ENCODE results near the gene TH. TPM values are rescaled to one million over a fixed set of nuclear protein-coding genes. Genes with fewer than 3 reads are reported as not detected.

The TH gene
- polyA plus RNA-seq, 2 of the 4 experiments (the other 2 are of a cell fraction): not detected

DNA sequence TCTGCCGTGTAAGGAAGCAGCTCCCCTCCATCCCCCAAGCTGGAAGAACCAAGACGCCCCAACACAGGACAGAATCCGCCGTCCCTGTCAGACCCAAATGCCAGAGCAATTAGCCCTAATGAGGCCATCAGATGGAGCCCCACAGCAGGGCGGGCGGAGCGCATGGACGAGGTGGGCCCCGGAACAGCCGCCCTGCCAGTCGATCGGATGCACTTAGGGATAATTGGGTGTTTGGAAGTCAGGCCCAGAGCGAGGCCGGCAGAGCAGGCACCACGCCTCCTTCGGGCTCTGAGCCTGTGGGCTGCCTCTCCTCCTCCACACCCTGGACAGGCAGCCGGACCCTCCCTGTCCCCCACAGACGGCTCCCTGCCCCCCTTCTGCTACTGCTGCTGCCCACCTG lies 5.5 kb upstream of the TH start:
- DNase-seq (ENCODE audit: low read depth in 1 of 2, low spot score in 1 of 2): no peak
- Histone ChIP-seq H3K27ac (no peak overlapping the region), H3K4me2 (no peak overlapping the region), H3K4me3 (no peak overlapping the region), H3K4me1 (peaks cover 26% of the 10 kb centered on the region), H3K9me3 (no peaks in the 10 kb centered on the region)
- WGBS (ENCODE audit: missing lambda C conversion rate): 84% methylated on average over 18 of the region's 18 CpGs
- ATAC-seq: no peak
- no peak for FAIRE-seq
- CTCF ChIA-PET: no interaction called here
- POLR2A ChIA-PET: no interaction called here
- TF ChIP-seq, protein P1, sequence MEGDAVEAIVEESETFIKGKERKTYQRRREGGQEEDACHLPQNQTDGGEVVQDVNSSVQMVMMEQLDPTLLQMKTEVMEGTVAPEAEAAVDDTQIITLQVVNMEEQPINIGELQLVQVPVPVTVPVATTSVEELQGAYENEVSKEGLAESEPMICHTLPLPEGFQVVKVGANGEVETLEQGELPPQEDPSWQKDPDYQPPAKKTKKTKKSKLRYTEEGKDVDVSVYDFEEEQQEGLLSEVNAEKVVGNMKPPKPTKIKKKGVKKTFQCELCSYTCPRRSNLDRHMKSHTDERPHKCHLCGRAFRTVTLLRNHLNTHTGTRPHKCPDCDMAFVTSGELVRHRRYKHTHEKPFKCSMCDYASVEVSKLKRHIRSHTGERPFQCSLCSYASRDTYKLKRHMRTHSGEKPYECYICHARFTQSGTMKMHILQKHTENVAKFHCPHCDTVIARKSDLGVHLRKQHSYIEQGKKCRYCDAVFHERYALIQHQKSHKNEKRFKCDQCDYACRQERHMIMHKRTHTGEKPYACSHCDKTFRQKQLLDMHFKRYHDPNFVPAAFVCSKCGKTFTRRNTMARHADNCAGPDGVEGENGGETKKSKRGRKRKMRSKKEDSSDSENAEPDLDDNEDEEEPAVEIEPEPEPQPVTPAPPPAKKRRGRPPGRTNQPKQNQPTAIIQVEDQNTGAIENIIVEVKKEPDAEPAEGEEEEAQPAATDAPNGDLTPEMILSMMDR (IDR thresholded peaks at IDR 0.05): no peak
- TF ChIP-seq, protein P2, sequence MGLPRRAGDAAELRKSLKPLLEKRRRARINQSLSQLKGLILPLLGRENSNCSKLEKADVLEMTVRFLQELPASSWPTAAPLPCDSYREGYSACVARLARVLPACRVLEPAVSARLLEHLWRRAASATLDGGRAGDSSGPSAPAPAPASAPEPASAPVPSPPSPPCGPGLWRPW (IDR thresholded peaks at IDR 0.05): no peak
- TF ChIP-seq, protein P3, sequence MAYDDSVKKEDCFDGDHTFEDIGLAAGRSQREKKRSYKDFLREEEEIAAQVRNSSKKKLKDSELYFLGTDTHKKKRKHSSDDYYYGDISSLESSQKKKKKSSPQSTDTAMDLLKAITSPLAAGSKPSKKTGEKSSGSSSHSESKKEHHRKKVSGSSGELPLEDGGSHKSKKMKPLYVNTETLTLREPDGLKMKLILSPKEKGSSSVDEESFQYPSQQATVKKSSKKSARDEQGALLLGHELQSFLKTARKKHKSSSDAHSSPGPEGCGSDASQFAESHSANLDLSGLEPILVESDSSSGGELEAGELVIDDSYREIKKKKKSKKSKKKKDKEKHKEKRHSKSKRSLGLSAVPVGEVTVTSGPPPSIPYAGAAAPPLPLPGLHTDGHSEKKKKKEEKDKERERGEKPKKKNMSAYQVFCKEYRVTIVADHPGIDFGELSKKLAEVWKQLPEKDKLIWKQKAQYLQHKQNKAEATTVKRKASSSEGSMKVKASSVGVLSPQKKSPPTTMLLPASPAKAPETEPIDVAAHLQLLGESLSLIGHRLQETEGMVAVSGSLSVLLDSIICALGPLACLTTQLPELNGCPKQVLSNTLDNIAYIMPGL (CRISPR knock-in tag; IDR thresholded peaks at IDR 0.05; ENCODE audit: borderline replicate concordance): no peak
- TF ChIP-seq JUN (IDR thresholded peaks at IDR 0.05) (no peak), EHF (CRISPR knock-in tag; IDR thresholded peaks at IDR 0.05) (no peak), HOXB13 (CRISPR knock-in tag; IDR thresholded peaks at IDR 0.05; ENCODE audit: low read depth) (no peak), EP300 (IDR thresholded peaks at IDR 0.05) (no peak), RCOR1 (IDR thresholded peaks at IDR 0.05; ENCODE audit: low read depth, low read length) (no peak), SMC3 (IDR thresholded peaks at IDR 0.05) (no peak), RFX5 (IDR thresholded peaks at IDR 0.05) (no peak), CHD4 (IDR thresholded peaks at IDR 0.05; ENCODE audit: borderline replicate concordance) (no peak), ESRRA (IDR thresholded peaks at IDR 0.05; ENCODE audit: borderline replicate concordance, low read length) (no peak), NFE2L2 (conservative IDR thresholded peaks at IDR 0.05; ENCODE audit: low read length) (no peak), CBX8 (IDR thresholded peaks at IDR 0.05) (no peak)
- TF ChIP-seq, protein P4, sequence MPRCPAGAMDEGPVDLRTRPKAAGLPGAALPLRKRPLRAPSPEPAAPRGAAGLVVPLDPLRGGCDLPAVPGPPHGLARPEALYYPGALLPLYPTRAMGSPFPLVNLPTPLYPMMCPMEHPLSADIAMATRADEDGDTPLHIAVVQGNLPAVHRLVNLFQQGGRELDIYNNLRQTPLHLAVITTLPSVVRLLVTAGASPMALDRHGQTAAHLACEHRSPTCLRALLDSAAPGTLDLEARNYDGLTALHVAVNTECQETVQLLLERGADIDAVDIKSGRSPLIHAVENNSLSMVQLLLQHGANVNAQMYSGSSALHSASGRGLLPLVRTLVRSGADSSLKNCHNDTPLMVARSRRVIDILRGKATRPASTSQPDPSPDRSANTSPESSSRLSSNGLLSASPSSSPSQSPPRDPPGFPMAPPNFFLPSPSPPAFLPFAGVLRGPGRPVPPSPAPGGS (IDR thresholded peaks at IDR 0.05): no peak

DNA sequence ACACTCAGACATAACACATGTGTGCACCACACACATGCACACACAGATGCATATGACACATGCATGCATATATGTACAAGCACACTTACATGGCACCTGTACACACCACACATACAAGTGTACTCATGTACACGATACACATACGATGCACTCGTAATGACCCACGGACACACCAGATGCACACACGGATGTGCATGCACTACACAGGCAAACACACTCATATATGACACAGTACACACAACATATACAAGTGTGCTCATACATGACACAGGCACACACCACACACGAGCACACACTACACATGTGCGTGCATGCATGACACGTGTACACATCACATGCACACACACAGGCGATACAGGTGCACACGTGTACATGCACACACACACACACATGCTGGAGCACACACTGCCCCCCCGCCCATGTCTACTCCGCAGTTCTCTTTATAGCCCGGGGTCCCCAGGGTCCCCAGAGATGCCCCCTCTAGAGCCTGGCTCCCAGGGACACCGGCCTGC lies 4.8 kb upstream of the TH start:
- ChIA-PET CTCF (no interaction called here), POLR2A (no interaction called here)
- no peak overlapping the region for H3K4me2 ChIP-seq
- H3K9me3 ChIP-seq: no peaks in the 10 kb centered on the region
- DNase-seq (ENCODE audit: low read depth in 1 of 2, low spot score in 1 of 2) (no peak), FAIRE-seq (no peak), ATAC-seq (no peak)
- H3K27ac ChIP-seq: no peak overlapping the region
- no peak for TF ChIP-seq MAFK (IDR thresholded peaks at IDR 0.05; ENCODE audit: partially characterized antibody)
- no peak for TF ChIP-seq FOSB (CRISPR knock-in tag; IDR thresholded peaks at IDR 0.05)
- no peak for TF ChIP-seq NPAS2 (CRISPR knock-in tag; IDR thresholded peaks at IDR 0.05; ENCODE audit: borderline replicate concordance)
- no peak for TF ChIP-seq ESRRA (IDR thresholded peaks at IDR 0.05; ENCODE audit: borderline replicate concordance, low read length)
- no peak for TF ChIP-seq HOXB5 (CRISPR knock-in tag; IDR thresholded peaks at IDR 0.05)
- no peak for TF ChIP-seq CBX2 (IDR thresholded peaks at IDR 0.05; ENCODE audit: borderline replicate concordance, low read depth)
- TF ChIP-seq KDM5A (IDR thresholded peaks at IDR 0.05): no peak
- no peak for TF ChIP-seq CHD2 (IDR thresholded peaks at IDR 0.05; ENCODE audit: low read length, partially characterized antibody)
- TF ChIP-seq GATA3 (IDR thresholded peaks at IDR 0.05; ENCODE audit: borderline replicate concordance): no peak
- TF ChIP-seq, protein P2 (IDR thresholded peaks at IDR 0.05): no peak
- no peak for TF ChIP-seq POLR2A (IDR thresholded peaks at IDR 0.05; ENCODE audit: low read length)
- no peak for TF ChIP-seq RNF2 (IDR thresholded peaks at IDR 0.05; ENCODE audit: borderline replicate concordance, low read depth)
- WGBS (ENCODE audit: missing lambda C conversion rate): 87% methylated on average over 14 of the region's 14 CpGs
- peaks cover 26% of the 10 kb centered on the region for H3K4me1 ChIP-seq
- no peak overlapping the region for H3K4me3 ChIP-seq

Measured in A549 (cell line).